ENCODE measurements around the gene BSPRY.
"Not testable (repeated sequence)": the region's sequence is repeated elsewhere in the genome, so short reads cannot be mapped to it uniquely, and the experiment has no call there.

BSPRY gene

GRCh38 chr9:113370806-113371325 lies 21.5 kb downstream of the BSPRY start:
- no peak for DNase-seq

- DNase-seq = no peak
These were observed 22.7 kb downstream of the BSPRY start for GRCh38 chr9:113372059-113372458.

GRCh38 chr9:113373256-113373655 lies 23.9 kb downstream of the BSPRY start:
- DNase-seq = no peak

- no peak for DNase-seq
These were observed 24.5 kb downstream of the BSPRY start for GRCh38 chr9:113373676-113374392.

- DNase-seq = no peak
These were observed 26.0 kb downstream of the BSPRY start for GRCh38 chr9:113375057-113376023.

- DNase-seq = peak; percentile 92
These were observed 27.6 kb downstream of the BSPRY start, which contains the start of gene HDHD3 for GRCh38 chr9:113376634-113377567. Gene HDHD3 (minus strand): TSS chr9:113376986. CDS start chr9:113374354, 2,632 bp downstream.

- not testable (repeated sequence) for DNase-seq
These were observed 29.9 kb downstream of the BSPRY start for GRCh38 chr9:113379094-113379828.

- not testable (repeated sequence) for DNase-seq
These were observed 30.5 kb downstream of the BSPRY start for GRCh38 chr9:113379829-113380210.

GRCh38 chr9:113380869-113381378 lies 31.6 kb downstream of the BSPRY start:
- no peak for DNase-seq

- not testable (repeated sequence) for DNase-seq
These were observed 32.1 kb downstream of the BSPRY start for GRCh38 chr9:113381441-113381840.

GRCh38 chr9:113381909-113382411 lies 32.6 kb downstream of the BSPRY start:
- no peak for DNase-seq

GRCh38 chr9:113386571-113387393 lies 37.4 kb downstream of the BSPRY start:
- DNase-seq = no peak

GRCh38 chr9:113387560-113388230 lies 38.4 kb downstream of the BSPRY start:
- no peak for DNase-seq

- no peak for DNase-seq
These were observed 39.5 kb downstream of the BSPRY start for GRCh38 chr9:113388833-113389232.

GRCh38 chr9:113389451-113389850 lies 40.1 kb downstream of the BSPRY start:
- DNase-seq = no peak

- no peak for DNase-seq
These were observed 41.0 kb downstream of the BSPRY start for GRCh38 chr9:113390192-113390960.

GRCh38 chr9:113391917-113392316 lies 42.6 kb downstream of the BSPRY start:
- no peak for DNase-seq

- no peak for DNase-seq
These were observed 43.9 kb downstream of the BSPRY start for GRCh38 chr9:113393281-113393680.

Measured in activated CD8-positive, alpha-beta memory T cell treated with anti-CD3 and anti-CD28 coated beads for 24 hours (primary cell).